Activated CD4-positive, CD25-positive, alpha-beta regulatory T cell treated with anti-CD3 and anti-CD28 coated beads, Interleukin-2, amount 50 U/mL, for 72 hours (primary cell): ENCODE data around the gene MPRIP.

Experiments used
- DNase-seq: peaks from one replicate; pipeline ENCODE4 v3.0.0; 2021

The MPRIP gene

DNA sequence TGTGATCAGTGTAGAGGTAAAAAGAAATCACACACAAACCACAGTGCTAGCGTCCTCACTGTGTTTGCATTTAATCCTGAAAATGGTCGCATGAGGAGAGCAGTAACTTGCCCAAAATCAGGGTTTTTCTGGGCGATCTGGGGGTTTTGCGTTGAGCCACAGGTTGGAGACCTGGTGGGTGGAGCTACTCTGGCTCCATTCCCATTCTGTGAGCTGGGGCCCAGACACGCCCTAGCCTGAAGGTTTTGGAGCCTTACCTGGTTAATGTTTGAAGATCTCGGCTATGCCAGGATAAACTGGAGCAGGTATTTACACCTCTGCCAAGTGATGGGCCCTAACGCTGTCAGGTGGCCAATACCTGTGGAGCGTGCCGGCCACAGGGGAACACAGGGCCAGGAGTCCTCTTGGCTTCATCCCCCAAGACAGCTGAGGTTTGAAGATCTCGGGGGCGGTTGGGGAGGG is 48.4 kb downstream of the MPRIP start:
- DNase-seq: no peak

DNA sequence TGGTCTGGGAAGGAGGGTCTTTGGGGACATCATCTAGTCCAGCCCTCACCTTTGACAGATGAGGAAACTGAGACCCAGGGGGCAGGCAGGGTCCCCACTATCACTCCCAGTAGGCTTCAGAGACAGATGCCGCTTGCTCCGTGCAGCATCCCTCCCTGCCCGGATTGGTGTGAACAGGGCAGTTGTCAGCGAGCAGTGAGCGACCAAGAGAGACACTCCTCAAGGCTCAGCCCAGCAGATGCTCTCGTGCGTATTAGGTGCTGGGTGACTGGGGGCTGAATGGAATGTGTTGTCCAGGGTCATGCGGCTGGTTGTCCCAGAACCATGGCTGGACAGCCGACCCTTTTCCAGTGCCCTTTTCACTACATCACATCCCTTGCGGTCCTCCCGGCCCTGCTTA is 49.0 kb downstream of the MPRIP start:
- no peak for DNase-seq

DNA sequence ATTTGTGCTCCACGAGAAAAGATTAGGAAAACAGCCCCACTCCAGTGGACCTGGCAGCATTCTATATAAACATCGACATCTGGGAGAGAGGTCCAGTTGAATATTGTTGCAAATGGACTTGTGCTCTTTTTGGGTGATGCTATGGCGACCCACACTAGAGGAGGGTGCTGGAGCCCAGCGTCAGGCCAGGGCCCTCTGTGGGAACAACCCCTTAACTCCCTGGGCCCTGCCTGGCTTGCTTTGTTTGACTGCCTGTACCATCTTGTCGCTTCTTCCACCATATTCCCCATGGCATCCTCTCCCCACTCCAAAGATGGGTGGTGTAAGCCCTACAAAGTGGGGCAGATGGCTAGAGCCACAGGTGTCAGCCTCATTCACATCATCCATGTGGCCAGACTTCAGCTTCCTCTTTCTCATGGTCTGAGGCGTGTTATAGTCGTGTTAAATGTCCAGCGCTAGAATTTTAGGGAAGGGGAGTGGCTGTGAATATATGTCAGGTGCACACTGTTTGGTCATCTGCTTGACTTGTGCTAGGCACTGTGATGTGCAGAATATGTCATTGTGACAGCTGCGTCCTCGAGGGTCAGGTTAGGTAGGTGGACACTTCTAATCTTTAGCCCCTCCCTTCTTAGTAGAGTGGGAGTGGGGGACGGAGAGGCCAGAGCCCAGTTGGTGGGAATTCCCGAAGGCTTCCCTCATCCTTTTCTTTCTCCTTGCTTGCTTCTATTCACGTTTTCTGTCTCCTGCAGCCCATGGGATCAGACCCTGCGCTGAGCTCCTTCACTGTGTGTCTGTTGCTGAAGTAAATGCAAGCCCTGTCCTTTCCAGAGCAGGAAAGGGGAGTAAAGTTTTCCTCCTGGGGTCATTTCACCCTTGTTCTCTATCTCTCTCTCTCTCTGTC is 49.8 kb downstream of the MPRIP start:
- DNase-seq: no peak

DNA sequence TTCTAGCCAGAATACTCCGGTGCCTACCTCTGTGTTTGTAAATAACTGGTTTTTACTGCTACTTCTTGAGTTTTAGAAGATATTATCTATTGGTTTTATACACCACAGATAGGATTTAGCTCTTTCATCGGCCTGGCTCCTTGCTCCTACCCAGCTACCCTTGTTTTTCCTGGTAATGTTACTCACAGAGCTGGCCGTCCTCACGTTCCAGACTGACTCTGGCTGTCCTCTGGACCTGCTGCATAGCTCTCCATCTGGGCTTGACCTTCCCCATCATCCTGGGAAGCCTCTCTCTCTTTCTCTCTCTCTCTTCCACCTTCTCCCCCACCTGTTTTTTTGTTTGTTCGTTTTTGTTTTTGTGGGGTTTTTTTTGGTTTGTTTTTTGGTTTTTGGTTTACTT is 51.5 kb downstream of the MPRIP start:
- DNase-seq: no peak

DNA sequence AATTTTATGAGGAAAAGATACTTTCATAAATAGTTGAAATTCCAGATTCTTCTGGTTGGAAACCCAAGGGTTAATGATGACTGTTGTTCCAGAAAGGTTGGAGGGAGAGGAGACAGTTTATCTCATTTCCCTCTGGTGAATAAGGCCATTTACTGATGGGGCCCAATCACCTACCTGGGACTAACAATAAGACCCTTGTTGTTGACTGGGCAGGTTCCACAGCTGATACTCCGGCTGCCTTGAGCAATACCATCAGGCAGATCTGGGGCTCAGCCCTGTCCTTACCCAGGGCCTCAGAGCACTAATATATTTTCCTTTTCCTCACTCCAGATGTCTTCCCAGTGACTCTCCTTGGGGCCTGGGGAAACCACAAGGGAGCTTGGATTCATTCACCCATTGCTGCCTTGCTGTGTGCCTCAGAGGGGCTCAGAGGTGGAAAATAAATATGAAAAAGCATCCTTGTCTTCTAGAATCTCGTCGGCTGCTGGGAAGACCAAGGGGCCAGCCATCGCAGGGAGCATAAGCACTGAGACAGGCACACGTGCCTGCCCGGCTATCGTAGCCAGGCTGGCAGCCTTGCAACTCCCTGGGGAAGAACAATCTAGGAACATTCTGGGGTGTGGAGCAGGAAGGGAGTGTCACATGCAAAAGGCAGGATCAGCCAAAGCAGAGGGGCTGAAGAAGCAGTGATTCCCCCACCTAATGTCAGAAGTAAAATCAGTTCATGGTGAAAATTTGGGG is 54.4 kb downstream of the MPRIP start:
- no peak for DNase-seq

DNA sequence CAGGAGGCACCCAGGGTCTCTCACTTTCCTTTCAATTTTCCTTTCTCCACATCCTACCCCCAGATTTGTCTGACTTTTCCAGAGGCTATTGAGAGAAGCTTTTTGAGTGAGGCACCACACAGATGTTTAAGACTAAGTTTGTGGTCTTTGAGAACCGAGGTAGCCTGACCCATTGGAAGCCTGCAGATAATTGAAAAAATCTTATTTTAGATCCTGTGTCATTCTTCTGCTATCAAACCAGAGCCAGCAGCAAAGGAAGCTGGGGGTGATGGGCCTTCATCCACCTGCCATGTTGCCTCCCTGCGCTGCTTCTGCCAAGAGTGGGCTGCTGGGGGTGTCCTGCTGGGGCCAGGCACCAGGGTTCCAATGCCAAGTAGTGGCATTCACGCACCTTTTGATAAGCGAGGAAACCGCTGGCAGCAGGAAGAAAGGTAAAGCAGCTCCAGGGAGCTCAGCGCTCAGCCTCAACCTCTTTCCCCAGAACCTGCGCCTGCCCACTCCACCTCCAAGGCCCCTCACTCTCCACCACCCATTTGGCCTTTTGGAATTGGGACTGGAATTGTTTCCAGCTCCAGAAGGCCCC is 55.6 kb downstream of the MPRIP start:
- DNase-seq: no peak

DNA sequence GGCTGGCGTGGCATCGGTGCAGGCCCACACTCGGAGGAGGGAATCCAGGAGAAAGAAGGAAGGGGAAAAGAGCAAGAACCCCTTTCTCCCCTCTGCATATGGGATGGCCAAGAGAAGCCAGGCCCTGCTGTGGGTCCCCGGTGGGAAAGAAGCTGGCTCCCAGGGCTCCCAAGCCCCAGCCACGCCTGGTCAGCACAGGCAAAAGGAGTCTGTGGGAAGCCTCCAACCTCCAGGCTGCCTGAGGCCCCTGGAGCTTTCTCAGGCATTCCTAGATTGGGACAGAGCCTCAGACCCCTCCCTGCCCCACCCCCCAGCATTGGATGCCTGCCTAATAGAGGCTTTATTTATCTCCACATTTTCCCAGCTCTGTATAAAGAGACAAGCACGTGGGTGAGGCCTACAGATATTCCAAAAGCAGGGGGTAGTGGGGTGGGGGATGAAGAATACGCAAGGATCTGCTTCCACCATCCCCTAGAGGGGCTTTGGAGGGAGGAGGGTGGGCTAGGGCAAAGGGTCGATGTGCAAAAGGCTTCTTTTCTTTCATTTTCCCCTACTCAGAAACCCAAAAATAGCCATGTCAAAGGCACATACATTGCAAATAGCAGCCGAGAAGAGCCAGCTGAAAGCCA is 56.4 kb downstream of the MPRIP start:
- no peak for DNase-seq

DNA sequence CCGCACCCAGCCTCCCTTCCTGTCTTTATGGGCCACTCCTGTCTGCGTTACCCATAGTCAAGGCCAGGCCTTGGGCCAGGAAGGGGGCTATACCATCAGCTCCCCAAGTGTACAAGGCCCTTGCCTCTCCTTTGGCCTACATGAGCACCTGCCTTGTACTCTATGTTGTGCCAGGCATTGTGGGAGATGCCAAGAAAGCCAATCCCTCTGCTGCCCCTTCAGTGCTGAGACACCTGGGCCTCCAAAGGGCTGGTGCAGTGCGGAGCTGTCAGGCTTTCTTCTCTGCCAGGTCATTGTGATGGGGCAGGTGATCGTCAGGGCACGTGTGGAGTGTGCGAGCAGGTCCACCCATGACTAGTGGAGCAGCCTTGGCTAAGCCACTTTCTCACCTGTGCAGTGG is 59.9 kb downstream of the MPRIP start:
- DNase-seq: no peak

DNA sequence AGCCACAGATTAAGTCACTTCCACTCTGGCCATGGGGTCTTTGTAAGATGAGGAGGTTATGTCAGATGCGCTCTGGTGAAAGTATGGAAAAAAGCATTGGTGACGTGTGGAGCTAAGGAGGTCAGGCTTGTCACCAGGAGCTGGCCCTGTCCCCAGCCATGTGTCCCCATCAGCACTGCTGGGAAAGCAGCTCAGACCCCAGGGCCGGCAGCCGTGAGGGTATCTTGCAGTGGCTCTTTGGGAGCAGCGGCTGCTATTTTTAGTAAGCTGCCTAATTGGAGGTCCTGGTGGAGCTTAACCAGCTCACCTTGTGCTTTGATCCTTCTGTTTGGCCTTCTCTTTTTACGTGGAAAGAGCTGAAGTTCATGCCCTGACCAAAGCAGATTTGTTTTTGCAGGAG is 60.9 kb downstream of the MPRIP start:
- no peak for DNase-seq

DNA sequence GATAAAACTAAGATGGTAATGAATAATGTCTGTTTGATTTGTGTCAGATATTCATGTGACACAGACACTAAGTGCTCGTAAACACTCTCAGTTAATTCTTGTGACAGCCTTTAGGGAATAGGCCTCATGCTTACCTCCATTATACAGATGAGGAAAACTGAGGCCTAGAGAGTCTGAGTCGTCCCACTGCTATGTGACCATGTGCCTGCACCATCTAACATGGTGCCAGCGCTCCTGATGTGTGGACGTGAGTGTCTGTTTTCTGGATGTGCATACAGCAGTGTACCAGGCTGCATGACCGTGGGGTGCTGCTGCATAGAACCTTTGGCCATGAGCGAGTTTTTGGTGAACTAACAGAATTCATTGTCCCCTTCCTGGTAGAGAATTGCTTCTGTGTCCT is 61.8 kb downstream of the MPRIP start:
- DNase-seq: no peak

DNA sequence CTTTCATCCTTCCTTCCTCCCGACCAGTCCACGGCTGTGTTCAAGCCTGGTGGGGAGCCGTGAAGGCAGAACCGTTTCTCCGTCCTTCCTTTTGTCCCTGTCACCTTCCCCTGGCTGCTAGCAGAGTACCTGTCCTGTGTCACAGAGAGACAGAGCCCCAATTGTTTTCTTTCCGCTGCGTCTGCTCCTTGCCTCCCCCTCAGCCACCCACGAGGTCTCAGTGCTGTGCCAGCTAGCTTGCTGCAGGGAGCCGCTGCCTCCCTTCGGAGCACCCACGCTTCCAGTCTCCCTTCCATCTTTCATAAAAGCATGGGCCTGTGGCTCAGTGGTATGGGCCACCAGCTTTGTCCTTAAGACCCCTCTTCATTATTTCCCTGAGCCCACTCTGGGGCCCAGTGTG is 62.2 kb downstream of the MPRIP start:
- no peak for DNase-seq

DNA sequence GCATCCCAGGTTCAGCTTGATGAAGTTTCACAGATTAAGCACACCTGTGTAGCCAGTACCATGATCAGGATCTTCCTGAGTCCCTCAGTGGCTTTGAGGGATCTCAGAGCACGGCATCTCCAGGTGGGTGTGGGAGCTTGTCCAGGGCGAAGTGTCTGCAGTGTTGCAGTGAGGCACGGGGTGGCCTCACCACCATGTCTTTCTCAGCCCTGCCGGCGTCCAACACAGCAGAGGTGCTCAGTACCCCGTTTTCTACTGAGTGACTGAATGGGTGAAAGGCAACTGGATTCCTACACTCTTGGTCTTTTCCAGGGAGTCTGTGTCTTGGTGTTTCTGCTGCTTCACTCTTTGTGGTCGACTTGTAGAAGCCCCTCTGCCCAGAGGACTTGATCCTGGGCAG is 63.7 kb downstream of the MPRIP start:
- no peak for DNase-seq

DNA sequence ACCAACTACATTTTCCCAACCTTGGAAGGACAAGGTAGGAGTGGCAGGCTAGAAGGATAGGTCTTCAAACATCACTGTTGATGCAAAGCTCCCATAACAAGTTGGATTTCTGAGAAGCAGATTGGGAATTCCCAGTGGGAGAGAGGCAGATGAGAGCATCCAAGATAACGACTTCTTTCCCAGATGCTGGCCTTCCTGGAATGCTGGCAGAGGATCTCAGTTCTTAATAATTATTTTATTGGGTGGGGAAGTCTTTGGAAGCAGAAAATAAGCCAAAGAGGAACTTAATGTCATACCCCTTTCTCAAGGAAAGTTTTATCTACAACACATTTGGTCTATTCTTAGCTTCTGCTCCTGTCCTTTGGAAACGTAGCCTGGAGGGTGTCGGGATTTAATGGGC is 64.5 kb downstream of the MPRIP start:
- DNase-seq: no peak

DNA sequence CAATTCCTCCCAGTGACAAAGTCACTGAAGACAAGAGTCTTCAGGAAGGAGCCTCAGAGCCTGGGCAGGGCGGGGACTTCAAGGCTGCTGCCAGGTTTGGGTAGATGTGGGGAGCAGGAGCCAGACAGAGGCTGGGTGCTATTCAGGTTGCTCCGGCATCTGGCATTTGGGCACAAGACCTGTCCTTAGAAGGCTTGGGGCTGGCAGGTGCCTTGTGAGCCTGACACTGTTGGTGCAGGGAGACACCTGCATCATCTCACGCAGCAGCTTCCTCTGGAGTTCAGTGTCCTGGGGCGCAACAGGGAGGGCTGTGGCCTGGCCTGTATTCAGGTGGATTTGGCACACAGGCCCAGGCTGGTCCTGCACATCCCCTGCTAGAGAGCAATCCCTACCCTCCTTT is 65.0 kb downstream of the MPRIP start:
- no peak for DNase-seq

DNA sequence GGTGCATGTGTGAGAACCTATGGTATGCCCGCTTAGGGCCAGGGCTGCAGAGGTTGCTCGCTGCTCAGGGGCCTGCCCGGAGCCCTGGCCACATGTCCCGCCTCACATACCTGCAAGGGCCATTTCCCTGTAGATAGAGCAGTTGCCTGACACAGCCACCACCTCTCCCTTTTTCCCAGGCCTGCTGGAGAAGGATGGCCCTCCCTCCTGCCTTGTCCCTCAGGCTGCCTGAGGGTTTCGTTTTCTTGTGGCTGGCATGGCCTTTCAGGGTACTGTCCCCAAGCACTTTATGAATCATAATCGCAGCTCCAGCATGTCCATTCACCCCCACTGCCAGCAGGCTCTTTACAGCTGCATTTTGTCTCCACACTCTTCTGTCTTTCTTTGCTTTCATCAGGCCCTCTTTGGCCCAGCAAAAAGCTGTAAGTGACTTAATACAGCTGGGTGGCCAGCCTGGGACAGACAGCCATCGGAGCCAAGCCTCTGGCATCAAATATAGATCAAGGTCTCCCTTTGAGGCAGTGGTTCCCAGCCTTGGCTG is 65.7 kb downstream of the MPRIP start:
- no peak for DNase-seq

DNA sequence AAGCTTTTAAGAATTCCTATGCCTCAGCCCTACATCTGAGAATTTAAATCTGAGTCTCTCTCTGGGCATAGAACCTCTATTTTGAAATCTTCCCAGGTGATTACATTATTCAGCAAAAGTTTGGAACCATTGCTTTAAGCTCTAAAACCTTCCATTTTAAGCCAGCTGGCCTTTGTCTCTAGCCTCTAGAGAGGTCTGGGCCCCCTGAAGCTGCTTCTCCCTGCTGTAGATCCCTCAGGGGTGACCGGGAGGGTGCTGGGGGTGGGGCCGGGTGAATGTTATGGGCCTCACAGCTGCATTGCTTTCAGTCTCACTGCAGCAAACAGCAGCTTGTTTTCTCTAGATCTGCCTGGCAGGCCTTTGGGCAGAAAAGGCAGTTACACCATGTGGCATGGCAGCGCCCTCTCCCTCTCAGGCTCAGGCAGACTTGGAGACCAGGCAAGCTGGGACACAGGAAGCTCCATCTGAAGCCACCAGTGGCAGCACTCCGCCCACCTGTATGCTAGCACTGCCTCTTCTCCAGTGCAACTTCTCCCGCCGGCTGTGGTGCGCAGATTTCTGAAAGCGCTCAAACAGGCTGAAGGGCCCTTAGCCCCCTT is 66.3 kb downstream of the MPRIP start:
- no peak for DNase-seq

DNA sequence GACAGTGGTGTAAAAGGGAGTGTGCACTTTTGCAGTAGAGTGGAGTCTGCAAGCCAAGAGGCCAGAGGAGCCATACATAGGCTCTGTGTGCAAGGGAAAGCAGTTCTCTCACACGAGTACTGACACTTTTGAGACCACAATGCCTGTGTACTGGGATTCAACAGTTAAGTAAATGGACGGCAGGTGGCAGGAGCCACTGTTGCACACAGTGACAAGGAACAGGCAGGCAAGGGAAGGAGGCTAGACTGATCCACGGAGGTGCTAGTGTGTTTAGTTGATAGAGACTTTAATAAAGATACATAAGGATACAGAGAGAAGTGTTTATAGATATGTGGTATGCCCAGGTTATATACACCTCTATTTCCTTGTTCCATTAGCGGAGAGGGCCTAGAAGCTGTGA is 67.0 kb downstream of the MPRIP start:
- no peak for DNase-seq

DNA sequence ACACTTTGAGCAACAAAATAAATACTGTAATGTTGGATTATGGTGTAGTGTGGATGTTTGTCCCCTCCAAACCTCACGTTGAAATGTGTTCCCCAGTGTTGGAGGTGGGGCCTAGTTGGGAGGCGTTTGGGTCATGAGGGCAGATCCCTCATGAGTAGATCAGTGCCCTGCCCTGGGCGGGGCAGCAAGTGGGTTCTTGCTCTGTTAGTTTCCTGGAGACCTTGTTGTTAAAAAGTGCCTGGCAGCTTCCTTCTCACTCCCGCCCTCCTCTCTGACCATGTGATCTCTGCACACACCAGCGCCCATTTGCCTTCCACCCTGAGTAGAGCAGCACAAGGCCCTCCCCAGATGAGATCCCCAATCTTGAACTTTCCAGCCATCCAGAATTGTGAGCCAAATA is 67.7 kb downstream of the MPRIP start:
- DNase-seq: no peak

DNA sequence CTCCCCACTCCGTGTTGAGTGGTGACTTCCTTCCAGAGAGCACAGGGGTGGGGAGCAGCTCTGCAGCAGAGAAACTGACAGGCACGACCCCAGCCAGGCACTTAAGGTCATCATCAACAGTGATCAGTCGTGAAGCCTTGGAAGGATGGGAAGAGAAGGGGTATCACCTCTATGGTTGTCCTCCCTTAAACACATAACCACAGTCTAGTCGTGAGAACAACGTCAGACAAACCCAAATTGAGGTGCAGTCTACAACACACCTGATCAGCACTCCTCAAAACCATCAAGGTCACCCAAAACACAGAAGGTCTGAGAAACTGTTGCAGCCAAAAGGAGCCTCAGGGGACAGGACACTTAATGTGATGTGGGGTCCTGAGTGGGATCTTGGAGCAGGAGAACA is 68.3 kb downstream of the MPRIP start:
- DNase-seq: no peak

DNA sequence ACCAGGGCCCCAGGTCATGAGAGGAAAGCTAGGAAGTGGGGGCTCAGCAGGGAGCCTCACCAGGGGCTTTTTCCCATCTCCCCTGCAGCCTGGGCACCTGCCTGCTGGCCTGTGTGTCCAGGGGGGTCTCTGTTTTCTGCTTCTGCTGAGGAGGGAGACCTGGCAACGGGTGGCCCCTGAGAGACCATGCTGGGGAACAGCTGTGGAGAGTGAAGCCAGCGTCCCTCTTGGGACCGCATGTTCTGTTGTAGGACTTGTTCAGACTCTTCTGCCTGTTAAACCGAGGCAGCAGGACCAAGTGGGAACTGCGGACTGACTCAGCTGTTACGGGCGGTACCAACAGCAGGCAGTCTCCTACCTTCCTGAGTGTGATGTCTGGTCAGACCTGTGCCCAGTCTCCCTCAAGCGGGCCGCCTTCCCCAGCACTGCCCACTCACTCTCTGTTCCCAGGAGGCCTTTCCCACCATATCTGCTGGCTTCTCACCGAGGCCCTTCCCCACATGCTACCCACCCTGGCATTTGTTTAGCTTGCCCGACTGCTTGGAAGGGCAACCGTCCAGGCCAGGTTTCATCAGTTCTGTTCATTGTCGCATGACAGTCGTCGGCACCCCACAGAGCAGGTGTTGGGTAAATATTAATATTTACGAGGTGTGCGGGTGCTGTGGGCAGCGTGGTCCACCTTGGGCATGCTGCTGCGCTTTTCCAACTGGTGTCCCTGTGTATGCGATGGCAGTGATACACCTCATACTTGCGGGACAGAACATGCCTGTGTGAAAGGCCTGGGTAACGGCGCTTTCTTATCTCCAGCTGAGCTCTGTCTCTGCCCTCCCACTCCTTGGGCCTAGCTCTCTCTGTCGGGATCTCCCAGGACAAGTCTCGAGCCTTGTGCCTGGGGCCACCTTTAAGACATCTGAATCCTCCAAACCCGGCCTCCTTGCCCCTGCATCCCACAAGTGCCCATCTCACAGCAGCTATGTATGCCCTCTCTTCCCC is 69.4 kb downstream of the MPRIP start:
- no peak for DNase-seq

DNA sequence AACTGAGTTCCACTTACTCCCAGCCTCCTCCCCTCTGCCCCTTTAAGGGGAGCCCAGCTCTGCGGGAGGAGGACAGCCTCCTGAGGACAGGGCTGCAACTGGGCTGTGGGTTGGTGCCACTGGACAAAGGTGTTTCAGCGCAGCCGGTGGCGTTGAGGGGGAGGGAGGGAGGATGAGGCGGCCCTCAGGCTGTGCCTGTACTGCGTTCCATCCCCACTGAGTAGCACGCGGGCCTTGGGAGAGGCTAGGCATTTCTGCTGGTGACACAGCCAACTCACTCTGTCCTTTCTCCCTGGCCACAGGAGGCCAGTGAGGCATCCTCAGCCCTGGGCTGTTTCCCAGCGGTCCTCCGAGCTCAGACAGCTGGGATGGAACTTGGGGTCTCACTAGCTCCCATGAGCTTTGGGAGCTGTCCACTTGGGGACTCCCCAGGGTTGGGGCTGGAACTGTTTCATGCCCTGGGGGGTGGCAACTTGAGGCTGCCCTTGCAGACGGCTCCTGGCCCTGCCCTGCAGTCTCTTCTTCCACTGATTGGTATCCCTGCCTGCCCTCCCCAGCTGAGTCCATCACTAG is 70.5 kb downstream of the MPRIP start:
- DNase-seq: no peak
